ENCODE data around the gene ERMARD.

The ERMARD gene

DNA sequence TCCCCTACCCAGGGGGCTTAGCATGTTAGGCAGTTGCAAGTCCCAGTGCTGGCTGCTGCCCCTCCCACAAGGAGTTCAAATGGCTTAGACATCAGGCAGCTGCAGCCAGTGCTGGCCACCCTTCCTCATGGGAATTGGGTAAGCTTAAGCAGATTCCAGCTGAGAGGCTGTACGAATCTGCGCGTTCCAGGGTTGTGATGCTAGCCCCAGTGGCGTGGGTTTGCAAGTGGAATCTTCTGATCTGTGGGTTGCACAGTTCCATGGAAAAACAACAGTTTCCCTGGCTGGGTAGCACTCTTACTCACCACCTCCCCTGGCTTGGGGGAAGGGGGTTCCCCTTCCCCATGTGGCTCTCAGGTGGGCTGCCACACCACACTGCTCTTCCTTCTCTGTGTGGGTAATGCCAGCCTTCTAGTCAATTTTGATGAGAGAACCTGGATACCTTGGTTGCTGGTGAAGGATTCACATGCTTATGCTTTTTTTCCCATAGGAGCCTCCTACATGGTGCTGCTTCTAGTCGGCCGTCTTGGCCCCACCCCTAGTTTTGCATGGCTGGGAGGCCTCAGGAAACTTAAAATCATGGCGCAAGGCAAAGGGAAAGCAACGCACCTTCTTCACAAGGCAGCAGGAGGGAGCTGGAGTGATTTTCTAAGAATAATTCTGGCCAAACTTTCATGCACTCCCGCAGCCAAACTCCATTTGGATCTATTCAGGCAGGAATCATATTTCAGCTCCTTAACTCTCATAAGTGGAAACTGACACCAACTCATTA, 13.0 kb upstream of the ERMARD start:
- Histone ChIP-seq H3K36me3 (ENCODE audit: insufficient read depth, low read length) (no peaks in the 10 kb centered on the region), H3K4me2 (ENCODE audit: low read depth, low read length, poor library complexity, severe bottlenecking) (no peak overlapping the region), H3K4me3 (ENCODE audit: low read length, poor library complexity, severe bottlenecking) (no peak overlapping the region), H3K9me3 (ENCODE audit: insufficient read depth, low read depth, low read length) (no peaks in the 10 kb centered on the region), H3K79me2 (ENCODE audit: insufficient read depth, low read length) (no peaks in the 10 kb centered on the region), H3K4me1 (ENCODE audit: insufficient read depth, low read length, poor library complexity, severe bottlenecking) (no peaks in the 10 kb centered on the region), H3F3A (ENCODE audit: low read depth) (no peaks in the 10 kb centered on the region), H3K9ac (ENCODE audit: low read depth, low read length, poor library complexity, severe bottlenecking) (no peak overlapping the region), H2AFZ (ENCODE audit: low read length) (no peak overlapping the region), H3K9me2 (replicated peaks; ENCODE audit: low read depth, low read length) (no peaks in the 10 kb centered on the region), H3K27me3 (ENCODE audit: insufficient read depth, low read length, poor library complexity, severe bottlenecking) (no peaks in the 10 kb centered on the region), H4K20me1 (ENCODE audit: insufficient read depth, low read length, poor library complexity, severe bottlenecking) (no peaks in the 10 kb centered on the region)
- TF ChIP-seq, protein P1, sequence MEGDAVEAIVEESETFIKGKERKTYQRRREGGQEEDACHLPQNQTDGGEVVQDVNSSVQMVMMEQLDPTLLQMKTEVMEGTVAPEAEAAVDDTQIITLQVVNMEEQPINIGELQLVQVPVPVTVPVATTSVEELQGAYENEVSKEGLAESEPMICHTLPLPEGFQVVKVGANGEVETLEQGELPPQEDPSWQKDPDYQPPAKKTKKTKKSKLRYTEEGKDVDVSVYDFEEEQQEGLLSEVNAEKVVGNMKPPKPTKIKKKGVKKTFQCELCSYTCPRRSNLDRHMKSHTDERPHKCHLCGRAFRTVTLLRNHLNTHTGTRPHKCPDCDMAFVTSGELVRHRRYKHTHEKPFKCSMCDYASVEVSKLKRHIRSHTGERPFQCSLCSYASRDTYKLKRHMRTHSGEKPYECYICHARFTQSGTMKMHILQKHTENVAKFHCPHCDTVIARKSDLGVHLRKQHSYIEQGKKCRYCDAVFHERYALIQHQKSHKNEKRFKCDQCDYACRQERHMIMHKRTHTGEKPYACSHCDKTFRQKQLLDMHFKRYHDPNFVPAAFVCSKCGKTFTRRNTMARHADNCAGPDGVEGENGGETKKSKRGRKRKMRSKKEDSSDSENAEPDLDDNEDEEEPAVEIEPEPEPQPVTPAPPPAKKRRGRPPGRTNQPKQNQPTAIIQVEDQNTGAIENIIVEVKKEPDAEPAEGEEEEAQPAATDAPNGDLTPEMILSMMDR (conservative IDR thresholded peaks at IDR 0.05; ENCODE audit: low read length) = no peak
- no peak for TF ChIP-seq EZH2phosphoT487 (IDR thresholded peaks at IDR 0.05; ENCODE audit: borderline replicate concordance)

DNA sequence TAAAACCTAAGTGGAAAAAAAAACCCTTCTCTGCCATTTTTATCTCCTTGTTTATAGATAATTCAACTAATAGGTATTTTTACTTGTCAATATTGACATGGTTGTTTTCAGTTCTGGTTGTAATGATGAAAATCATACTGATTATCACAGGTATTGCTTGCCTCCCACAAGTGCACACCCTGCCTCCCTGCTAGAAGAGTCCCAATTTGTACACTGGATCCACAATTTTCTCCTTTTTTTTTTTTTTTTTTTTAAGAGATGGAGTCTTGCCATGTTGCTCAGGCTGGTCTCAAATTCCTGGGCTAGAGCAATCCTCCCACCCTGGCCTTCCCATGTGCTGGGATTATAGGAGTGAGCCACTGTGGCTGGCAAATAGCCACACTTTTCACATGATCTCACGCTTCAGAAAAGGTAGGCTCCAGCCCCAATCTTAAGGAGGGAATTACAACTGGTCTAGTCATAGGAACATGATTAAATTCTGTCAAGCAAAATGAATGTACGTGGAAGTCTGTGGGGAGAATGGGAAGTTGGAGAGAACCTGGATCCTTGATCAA, 12.4 kb upstream of the ERMARD start:
- no peaks in the 10 kb centered on the region for H3K79me2 ChIP-seq (ENCODE audit: insufficient read depth, low read length)
- H3K4me2 ChIP-seq (ENCODE audit: low read depth, low read length, poor library complexity, severe bottlenecking) = no peak overlapping the region
- no peaks in the 10 kb centered on the region for H3F3A ChIP-seq (ENCODE audit: low read depth)
- no peak overlapping the region for H3K9ac ChIP-seq (ENCODE audit: low read depth, low read length, poor library complexity, severe bottlenecking)
- H3K4me1 ChIP-seq (ENCODE audit: insufficient read depth, low read length, poor library complexity, severe bottlenecking) = no peaks in the 10 kb centered on the region
- no peaks in the 10 kb centered on the region for H3K9me2 ChIP-seq (replicated peaks; ENCODE audit: low read depth, low read length)
- H3K9me3 ChIP-seq (ENCODE audit: insufficient read depth, low read depth, low read length) = no peaks in the 10 kb centered on the region
- H3K4me3 ChIP-seq (ENCODE audit: low read length, poor library complexity, severe bottlenecking) = no peak overlapping the region
- TF ChIP-seq EZH2phosphoT487 (IDR thresholded peaks at IDR 0.05; ENCODE audit: borderline replicate concordance) = no peak
- TF ChIP-seq, protein P1 (conservative IDR thresholded peaks at IDR 0.05; ENCODE audit: low read length) = no peak
- no peak overlapping the region for H2AFZ ChIP-seq (ENCODE audit: low read length)
- no peaks in the 10 kb centered on the region for H3K27me3 ChIP-seq (ENCODE audit: insufficient read depth, low read length, poor library complexity, severe bottlenecking)
- H3K36me3 ChIP-seq (ENCODE audit: insufficient read depth, low read length) = no peaks in the 10 kb centered on the region
- H4K20me1 ChIP-seq (ENCODE audit: insufficient read depth, low read length, poor library complexity, severe bottlenecking) = no peaks in the 10 kb centered on the region

DNA sequence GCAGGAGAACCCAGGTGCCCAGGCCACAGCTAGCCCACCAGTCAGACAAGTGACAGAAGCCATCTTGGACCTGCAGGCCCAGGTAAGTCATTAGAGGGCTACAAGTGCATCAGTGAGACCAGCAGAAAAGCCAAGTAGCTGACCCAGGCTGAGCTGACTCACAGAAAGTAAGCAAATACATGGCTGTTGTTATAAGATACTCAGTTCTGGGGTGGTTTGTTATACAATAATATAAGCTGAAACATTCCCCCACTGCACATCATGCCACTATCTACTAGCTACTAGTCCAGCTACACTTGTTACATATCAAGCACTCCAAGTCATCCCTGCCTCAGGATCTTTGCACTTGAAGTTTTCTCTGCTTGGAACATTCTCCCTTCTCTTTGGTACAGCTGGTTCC, 10.1 kb upstream of the ERMARD start:
- Histone ChIP-seq H3K9me3 (ENCODE audit: insufficient read depth, low read depth, low read length) (no peaks in the 10 kb centered on the region), H3K9me2 (replicated peaks; ENCODE audit: low read depth, low read length) (no peaks in the 10 kb centered on the region), H3K4me3 (ENCODE audit: low read length, poor library complexity, severe bottlenecking) (no peak overlapping the region), H3K36me3 (ENCODE audit: insufficient read depth, low read length) (no peaks in the 10 kb centered on the region), H3K4me2 (ENCODE audit: low read depth, low read length, poor library complexity, severe bottlenecking) (no peak overlapping the region), H3K79me2 (ENCODE audit: insufficient read depth, low read length) (no peaks in the 10 kb centered on the region), H3K9ac (ENCODE audit: low read depth, low read length, poor library complexity, severe bottlenecking) (no peak overlapping the region), H3K27me3 (ENCODE audit: insufficient read depth, low read length, poor library complexity, severe bottlenecking) (no peaks in the 10 kb centered on the region), H2AFZ (ENCODE audit: low read length) (no peak overlapping the region), H3F3A (ENCODE audit: low read depth) (no peaks in the 10 kb centered on the region), H4K20me1 (ENCODE audit: insufficient read depth, low read length, poor library complexity, severe bottlenecking) (no peaks in the 10 kb centered on the region), H3K4me1 (ENCODE audit: insufficient read depth, low read length, poor library complexity, severe bottlenecking) (no peaks in the 10 kb centered on the region)
- TF ChIP-seq, protein P1 (conservative IDR thresholded peaks at IDR 0.05; ENCODE audit: low read length) = no peak
- TF ChIP-seq EZH2phosphoT487 (IDR thresholded peaks at IDR 0.05; ENCODE audit: borderline replicate concordance) = no peak
